Adrenal gland (tissue), 12 donors: ENCODE measurements around the gene RNU4-1. TPM values are rescaled to one million over a fixed set of nuclear protein-coding genes. Genes with fewer than 3 reads are reported as not detected.

Source experiments
- DNase-seq, 7 donors: peaks; one replicate each; pipeline ENCODE4 v3.0.0-alpha.2; 2019 to 2020
- H3K27ac ChIP-seq, 5 donors: fragments of 200-600 bp; sonication (generic) in 4 of 5; 1 replicate in 3 of 5; 2 replicates in 2 of 5; pipeline versions ENCODE4 v1.5.1 to v1.8.0; 2016 to 2020; ENCODE audit warnings: mild to moderate bottlenecking in 1 of 5
- H3K27me3 ChIP-seq: fragments of 200-600 bp; 2 replicates; pipeline ENCODE4 v1.8.0; 2021
- H3K36me3 ChIP-seq, 2 donors: fragments of 200-600 bp; replicated peaks in 1 of 2; 1 replicate in 1 of 2; 2 replicates in 1 of 2; pipeline versions ENCODE4 v1.5.1 to v1.8.0; 2018 to 2022
- H3K4me1 ChIP-seq, 2 donors: fragments of 200-600 bp; replicated peaks in 1 of 2; 1 replicate in 1 of 2; 2 replicates in 1 of 2; pipeline versions ENCODE4 v1.5.1 to v1.8.0; 2018 to 2021
- H3K4me3 ChIP-seq, 4 donors: fragments of 200-600 bp; sonication (generic) in 3 of 4; one replicate each; pipeline ENCODE4 v1.5.1; 2016 to 2018
- H3K9me3 ChIP-seq, 3 donors: fragments of 200-600 bp; sonication (generic) in 1 of 3; replicated peaks in 1 of 3; 1 replicate in 2 of 3; 2 replicates in 1 of 3; pipeline versions ENCODE4 v1.5.1 to v1.8.0; 2016 to 2021
- POLR2A ChIP-seq, 2 donors: fragments of 450-650 bp; IDR thresholded peaks; one replicate each; pipeline ENCODE4 v1.6.1; 2017; ENCODE audit warnings: antibody characterized with exemption in 2 of 2, mild to moderate bottlenecking in 2 of 2, moderate library complexity in 1 of 2
- WGBS, 4 donors: extraction: QIAGEN DNeasy Blood & Tissue Kit in 2 of 4; methylation state at CpG; one replicate each; pipeline versions ENCODE4 v1.1.5 to v1.1.7; 2013 to 2017; 5-methylcytosine and 5-hydroxymethylcytosine counted together
- intact Hi-C, 2 donors: fragments of 100-400 bp; cut with DNase I; formaldehyde crosslinking; loops; one replicate each; pipeline versions ENCODE4 v1.14.1 to v1.15.0; 2022 to 2023
- polyA plus RNA-seq, 3 donors: library from polyadenylated mRNA; stranded (reverse); fragments of 200-250 nt in 2 of 3; fragments of 350-450 nt in 1 of 3; fragmentation: Illumina TruSeq in 1 of 3; extraction: RNeasy Lipid Tissue Mini Kit (QIAGEN cat#74804) in 1 of 3; gene quantifications; one replicate each; pipeline ENCODE4 v1.2.3, GENCODE V29; 2013 to 2014
- total RNA-seq, 9 donors: library from RNA; depleted of rRNA in 4 of 9; stranded (reverse); fragments of >200 nt in 4 of 9; fragments of 120-200 nt in 1 of 9; fragmentation: NEBNext Ultra II Directional in 1 of 9; extraction: Animal tissue kit (Norgen Biotek cat#: 25700) in 1 of 9; gene quantifications; one replicate each; pipeline versions ENCODE4 v1.1.0 to v1.2.4, GENCODE V29; 2013 to 2023
- TF ChIP-seq, protein P1 (sequence below), 6 experiments: fragments of 450-650 bp in 4 of 6; fragments of 200-600 bp in 2 of 6; sonication (generic) in 1 of 6; IDR thresholded peaks; 1 replicate in 5 of 6; 2 replicates in 1 of 6; pipeline versions ENCODE4 v1.5.1 to v1.8.0; 2016 to 2021; ENCODE audit warnings: antibody characterized with exemption in 6 of 6, mild to moderate bottlenecking in 2 of 6, moderate library complexity in 1 of 6
- donor health status: healthy with polysubstance abuse.
- donor health status: Bipolar disorder and iron deficiency.
- donor health status: DM: yes; HTN: yes; CAD: no.
- donor health status: DM: no; HTN: no; CAD: no.
- donor health status: DM: no; HTN: no; CAD: no.
- donor health status: DM: yes; HTN: yes; CAD: no.

RNU4-1 gene
- total and polyA plus RNA-seq, 12 donors = under 0.01 to 4,330 (median 1,627) TPM; not detected in 4

DNA sequence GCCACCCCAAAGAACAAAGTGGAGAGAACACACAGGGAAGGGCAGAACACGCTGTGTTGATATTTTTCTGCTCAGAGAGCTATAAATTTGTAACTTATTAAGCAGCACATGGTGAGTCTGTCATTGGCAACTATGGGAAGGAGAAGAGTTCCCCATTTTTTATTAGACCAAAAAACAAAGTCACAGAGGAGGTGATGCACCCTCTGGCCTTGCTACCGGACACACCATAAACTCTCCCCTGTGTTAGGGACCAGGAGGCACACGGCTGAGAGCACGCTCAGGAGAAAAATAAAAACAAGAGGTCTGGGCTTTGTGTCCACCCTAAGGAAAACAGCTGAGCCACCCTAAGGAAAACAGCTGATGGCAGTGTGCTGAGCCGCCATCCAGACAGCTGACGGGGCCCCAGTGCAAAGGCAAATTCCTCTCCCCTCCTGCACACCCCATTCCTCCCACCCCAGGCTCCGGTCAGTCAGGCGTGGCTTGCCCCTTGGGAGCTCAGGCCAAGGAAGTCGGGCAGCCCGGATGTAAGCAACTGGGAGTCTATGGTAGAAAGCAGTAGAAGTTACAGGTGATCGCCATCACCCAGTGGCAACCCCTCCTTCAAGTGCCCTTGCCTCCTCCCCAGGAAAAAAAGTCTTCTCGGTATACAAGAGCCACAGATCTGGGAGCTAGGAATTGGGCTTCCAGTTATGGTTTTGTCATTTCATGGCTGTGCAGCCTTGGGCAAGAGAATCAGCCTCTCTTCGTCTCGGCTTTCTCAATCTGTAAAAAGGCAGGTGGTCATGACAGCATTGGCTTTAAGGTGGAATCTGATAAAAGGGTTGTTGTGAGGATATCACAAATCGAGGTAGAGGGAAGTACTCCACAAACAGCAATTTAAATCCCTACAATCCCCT is 29.9 kb downstream of the RNU4-1 start:
- H3K9me3 ChIP-seq = no peaks in the 10 kb centered on the region
- intact Hi-C loops = no loop called here
- WGBS, 4 donors = 25 to 51% (median 42%) methylated on average over 12 to 15 of the region's 15 CpGs
- no peaks in the 10 kb centered on the region for H3K27me3 ChIP-seq
- DNase-seq = no peak
- peak overlapping the region; percentile 70 to 98 (median 86) for H3K27ac ChIP-seq
- no peaks in the 10 kb centered on the region for H3K36me3 ChIP-seq
- H3K4me1 ChIP-seq = peaks cover 41 to 65% of the 10 kb centered on the region in 2 donors
- TF ChIP-seq POLR2A (IDR thresholded peaks at IDR 0.05) = no peak
- TF ChIP-seq, protein P1, sequence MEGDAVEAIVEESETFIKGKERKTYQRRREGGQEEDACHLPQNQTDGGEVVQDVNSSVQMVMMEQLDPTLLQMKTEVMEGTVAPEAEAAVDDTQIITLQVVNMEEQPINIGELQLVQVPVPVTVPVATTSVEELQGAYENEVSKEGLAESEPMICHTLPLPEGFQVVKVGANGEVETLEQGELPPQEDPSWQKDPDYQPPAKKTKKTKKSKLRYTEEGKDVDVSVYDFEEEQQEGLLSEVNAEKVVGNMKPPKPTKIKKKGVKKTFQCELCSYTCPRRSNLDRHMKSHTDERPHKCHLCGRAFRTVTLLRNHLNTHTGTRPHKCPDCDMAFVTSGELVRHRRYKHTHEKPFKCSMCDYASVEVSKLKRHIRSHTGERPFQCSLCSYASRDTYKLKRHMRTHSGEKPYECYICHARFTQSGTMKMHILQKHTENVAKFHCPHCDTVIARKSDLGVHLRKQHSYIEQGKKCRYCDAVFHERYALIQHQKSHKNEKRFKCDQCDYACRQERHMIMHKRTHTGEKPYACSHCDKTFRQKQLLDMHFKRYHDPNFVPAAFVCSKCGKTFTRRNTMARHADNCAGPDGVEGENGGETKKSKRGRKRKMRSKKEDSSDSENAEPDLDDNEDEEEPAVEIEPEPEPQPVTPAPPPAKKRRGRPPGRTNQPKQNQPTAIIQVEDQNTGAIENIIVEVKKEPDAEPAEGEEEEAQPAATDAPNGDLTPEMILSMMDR (IDR thresholded peaks at IDR 0.05) = no peak
- H3K4me3 ChIP-seq = peak overlapping the region in 1 of 4 donors; percentile 90

DNA sequence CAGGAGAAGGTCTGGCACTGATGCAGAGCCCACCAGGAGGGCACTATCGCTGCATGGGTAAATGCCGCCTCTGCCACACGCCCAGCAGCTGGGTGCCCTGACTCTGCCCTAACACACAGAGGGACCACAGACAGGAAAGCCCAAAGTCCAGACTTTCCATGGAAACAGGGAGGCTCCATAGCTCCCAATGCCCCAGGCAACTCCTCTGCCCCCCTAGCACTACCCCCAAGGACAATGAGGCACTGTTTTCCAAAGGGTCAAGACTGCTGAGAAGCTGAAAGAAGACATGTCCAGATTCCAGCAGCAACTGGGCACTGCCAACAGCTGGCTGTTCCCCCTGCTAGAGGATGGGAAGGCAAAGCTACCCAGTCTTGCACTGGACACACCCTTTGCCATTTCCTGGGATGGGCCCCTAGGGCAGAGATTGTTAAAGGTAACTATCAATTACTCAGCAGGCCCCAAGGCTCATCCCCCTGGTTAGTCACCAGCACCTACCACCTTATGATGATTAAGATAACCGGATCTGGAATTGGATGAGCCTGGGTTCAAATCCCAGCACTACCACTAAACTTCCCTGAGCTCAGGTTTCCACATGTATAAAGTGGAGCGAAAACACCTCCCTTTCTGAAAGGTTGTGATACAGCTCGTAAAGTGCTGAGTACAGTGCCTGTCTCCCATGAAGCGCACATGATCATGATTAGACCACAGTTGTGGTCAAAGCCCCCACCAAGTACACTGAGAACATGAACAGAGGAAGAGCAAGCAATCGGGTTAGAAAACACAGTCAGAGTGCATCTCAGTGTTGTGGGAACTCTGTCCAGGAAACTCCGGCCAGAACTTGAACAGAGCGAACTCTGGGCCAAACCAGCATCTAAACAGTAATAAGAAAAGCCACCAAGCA is 30.8 kb downstream of the RNU4-1 start:
- no peaks in the 10 kb centered on the region for H3K36me3 ChIP-seq
- peak overlapping the region in 4 of 5 donors; percentile 0 to 98 (median 90) for H3K27ac ChIP-seq
- 60 to 65% (median 61%) methylated on average over 7 to 10 of the region's 10 CpGs for WGBS, 4 donors
- intact Hi-C loops = no loop called here
- peak overlapping the region in 1 of 4 donors; percentile 90 for H3K4me3 ChIP-seq
- DNase-seq = no peak
- TF ChIP-seq, protein P1 (IDR thresholded peaks at IDR 0.05) = no peak
- TF ChIP-seq POLR2A (IDR thresholded peaks at IDR 0.05) = no peak
- peaks cover 49 to 74% of the 10 kb centered on the region in 2 donors for H3K4me1 ChIP-seq
- no peaks in the 10 kb centered on the region for H3K27me3 ChIP-seq
- no peaks in the 10 kb centered on the region for H3K9me3 ChIP-seq

DNA sequence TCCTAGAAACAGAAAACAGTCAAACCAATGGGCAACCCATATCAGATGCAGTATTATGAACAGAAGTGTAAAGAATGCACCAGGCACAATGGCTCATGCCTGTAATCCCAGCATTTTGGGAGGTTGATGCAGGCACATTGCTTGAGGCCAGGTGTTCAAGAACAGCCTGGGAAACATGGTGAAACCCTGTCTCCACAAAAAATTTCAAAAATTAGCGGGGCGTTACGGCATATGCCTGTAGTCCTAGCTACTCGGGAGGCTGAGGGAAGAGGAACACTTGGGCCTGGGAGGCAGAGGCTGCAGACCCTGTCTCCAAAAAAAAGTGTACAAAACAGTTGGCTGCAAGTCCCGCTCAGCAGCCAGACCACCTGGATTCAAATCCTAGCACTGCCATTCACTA is 32.4 kb downstream of the RNU4-1 start:
- intact Hi-C loops = no loop called here
- H3K9me3 ChIP-seq = no peaks in the 10 kb centered on the region
- no peaks in the 10 kb centered on the region for H3K27me3 ChIP-seq
- TF ChIP-seq, protein P1 (IDR thresholded peaks at IDR 0.05) = no peak
- TF ChIP-seq POLR2A (IDR thresholded peaks at IDR 0.05) = no peak
- H3K4me1 ChIP-seq = peaks cover 57 to 86% of the 10 kb centered on the region in 2 donors
- WGBS, 4 donors = 91 to 96% (median 95%) methylated on average over 5 of the region's 5 CpGs
- peaks cover 0 to under 1% of the 10 kb centered on the region in 2 donors for H3K36me3 ChIP-seq
- no peak for DNase-seq
- peak overlapping the region in 1 of 5 donors; percentile 26 for H3K27ac ChIP-seq
- no peak overlapping the region for H3K4me3 ChIP-seq
